PFSK-1 (cell line): ENCODE results near the gene TRAP1.

ENCODE experiments used
- FOXP2 ChIP-seq: optimal IDR thresholded peaks from 2 replicates; pipeline ENCODE3; 2011; ENCODE audit warnings: borderline replicate concordance, control low read depth, inconsistent platforms; ENCODE audit not compliant: insufficient read depth; ENCODE audit errors: extremely low read length, extremely low read depth
- POLR2AphosphoS5 ChIP-seq: IDR thresholded peaks from 2 replicates; pipeline ENCODE4 v1.6.1; 2012; ENCODE audit warnings: low read depth, mild to moderate bottlenecking, control low read depth, low read length, moderate library complexity
- SIN3A ChIP-seq: IDR thresholded peaks from 2 replicates; pipeline ENCODE4 v1.6.1; 2012; ENCODE audit warnings: mild to moderate bottlenecking, low read length, moderate library complexity, borderline replicate concordance; ENCODE audit not compliant: insufficient read depth
- TAF1 ChIP-seq: IDR thresholded peaks from 2 replicates; pipeline ENCODE4 v1.6.1; 2012; ENCODE audit warnings: low read length, control low read depth, borderline replicate concordance; ENCODE audit not compliant: insufficient read depth

DNA sequence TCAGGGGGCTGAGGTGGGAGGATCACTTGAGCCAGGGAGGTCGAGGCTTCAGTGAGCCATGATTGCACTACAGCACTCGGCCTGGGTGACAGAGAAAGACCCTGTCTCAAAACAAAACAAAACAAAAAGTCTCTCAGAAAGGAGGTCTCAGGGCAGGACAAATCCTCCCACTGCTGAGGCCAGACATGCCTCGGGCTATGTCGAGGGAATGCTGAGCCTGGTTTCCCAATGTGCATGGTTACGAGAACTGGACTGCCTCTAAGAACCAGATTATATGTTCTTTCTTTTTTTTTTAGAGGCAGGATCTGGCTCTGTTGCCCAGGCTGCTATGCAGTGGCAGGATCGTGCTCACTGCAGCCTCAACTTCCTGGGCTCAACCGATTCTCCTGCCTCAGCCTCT, 27.6 kb downstream of the TRAP1 start:
- TF ChIP-seq TAF1 (no peak), SIN3A (no peak), FOXP2 (no peak), POLR2AphosphoS5 (no peak)
